OCI-LY7 (cell line): Measurements from ENCODE around the gene PIP5K1C. TPM values are rescaled to one million over a fixed set of nuclear protein-coding genes. Genes with fewer than 3 reads are reported as not detected.

Experiments used
- BruUV-seq: library from RNA; stranded (reverse); fragments of 400-500 nt; replicated peaks from 2 replicates; lab custom pipeline; 2021; lab: Mats Ljungman, UMichigan
- CTCF ChIA-PET: fragments of 300-600 bp; sonication (Branson Sonifier 250); formaldehyde crosslinking; loops from one replicate; lab custom pipeline; 2022; ENCODE audit warnings: antibody characterized with exemption; ENCODE audit not compliant: unreplicated experiment; lab: Charles Lee
- POLR2A ChIA-PET: fragments of 300-600 bp; sonication (Branson Sonifier 250); formaldehyde crosslinking; loops from one replicate; lab custom pipeline; 2022; ENCODE audit warnings: antibody characterized with exemption; lab: Charles Lee
- DNase-seq: peaks from one replicate; pipeline ENCODE4 v3.0.0-alpha.2; 2015; ENCODE audit warnings: low spot score
- H2AFZ ChIP-seq: fragments of 200-600 bp; sonication (generic), shearing (Covaris generic); 2 replicates; pipeline ENCODE4 v1.6.1; 2014; ENCODE audit warnings: mild to moderate bottlenecking, antibody characterized with exemption, low read length, moderate library complexity
- H3K27ac ChIP-seq: fragments of 200-600 bp; sonication (generic); 2 replicates; pipeline ENCODE4 v1.5.1; 2014; ENCODE audit warnings: mixed run types, low read depth, mild to moderate bottlenecking, moderate library complexity, low read length, inconsistent platforms; ENCODE audit not compliant: poor library complexity, severe bottlenecking
- H3K36me3 ChIP-seq: fragments of 200-600 bp; sonication (generic); 2 replicates; pipeline ENCODE4 v1.6.1; 2014; ENCODE audit warnings: mild to moderate bottlenecking, antibody characterized with exemption, low read length, moderate library complexity, mixed read lengths; ENCODE audit not compliant: insufficient read depth
- H3K4me1 ChIP-seq: fragments of 200-600 bp; sonication (generic); 2 replicates; pipeline ENCODE4 v1.5.1; 2014; ENCODE audit warnings: mild to moderate bottlenecking, low read length; ENCODE audit not compliant: insufficient read depth, poor library complexity, severe bottlenecking
- H3K4me2 ChIP-seq: fragments of 200-600 bp; sonication (generic); 2 replicates; pipeline ENCODE4 v1.6.1; 2014; ENCODE audit warnings: mild to moderate bottlenecking, low read length
- H3K4me3 ChIP-seq: fragments of 200-600 bp; sonication (generic); 2 replicates; pipeline ENCODE4 v1.5.1; 2014; ENCODE audit warnings: mild to moderate bottlenecking, low read depth, low read length; ENCODE audit not compliant: poor library complexity, severe bottlenecking
- H3K79me2 ChIP-seq: fragments of 200-600 bp; sonication (generic); 2 replicates; pipeline ENCODE4 v1.6.1; 2016; ENCODE audit warnings: low read depth, mild to moderate bottlenecking, low read length, moderate library complexity, mixed read lengths; ENCODE audit not compliant: insufficient read depth
- H3K9me2 ChIP-seq: fragments of 200-600 bp; sonication (generic); 2 replicates; pipeline ENCODE4 v1.6.1; 2016; ENCODE audit warnings: mild to moderate bottlenecking, low read length, mixed read lengths; ENCODE audit not compliant: insufficient read depth
- H3K9me3 ChIP-seq: fragments of 200-600 bp; sonication (generic); 2 replicates; pipeline ENCODE4 v1.6.1; 2014; ENCODE audit warnings: mild to moderate bottlenecking, mixed run types, low read length, mixed read lengths
- H4K20me1 ChIP-seq: fragments of 200-600 bp; sonication (generic); 2 replicates; pipeline ENCODE4 v1.6.1; 2014; ENCODE audit warnings: mild to moderate bottlenecking, antibody characterized with exemption, low read length, moderate library complexity, mixed read lengths; ENCODE audit not compliant: insufficient read depth
- EZH2phosphoT487 ChIP-seq: fragments of 200-600 bp; sonication (generic); IDR thresholded peaks from 2 replicates; pipeline ENCODE4 v1.6.1; 2018; ENCODE audit warnings: low read depth, borderline replicate concordance, mild to moderate bottlenecking, mixed run types, antibody characterized with exemption, low read length, moderate library complexity, mixed read lengths
- intact Hi-C: fragments of 100-400 bp; cut with micrococcal nuclease; formaldehyde crosslinking; loops from one replicate; pipeline ENCODE4 v1.10.0; 2022; ENCODE audit not compliant: unreplicated experiment
- total RNA-seq, 2 experiments: library from RNA; depleted of rRNA in 1 of 2; stranded (reverse); fragments of >200 nt in 1 of 2; shearing (Covaris generic) in 1 of 2; gene quantifications; 2 replicates each; pipeline ENCODE4 v1.2.3, GENCODE V29; 2014 to 2022
- TF ChIP-seq, protein P1 (sequence below): fragments of 200-600 bp; sonication (generic); conservative IDR thresholded peaks from 2 replicates; pipeline ENCODE4 v1.5.1; 2014; ENCODE audit warnings: mild to moderate bottlenecking, antibody characterized with exemption, low read length, moderate library complexity, mixed read lengths

PIP5K1C gene
- total RNA-seq, 2 experiments from 2014 or later: 7.6 to 15.1 TPM

DNA sequence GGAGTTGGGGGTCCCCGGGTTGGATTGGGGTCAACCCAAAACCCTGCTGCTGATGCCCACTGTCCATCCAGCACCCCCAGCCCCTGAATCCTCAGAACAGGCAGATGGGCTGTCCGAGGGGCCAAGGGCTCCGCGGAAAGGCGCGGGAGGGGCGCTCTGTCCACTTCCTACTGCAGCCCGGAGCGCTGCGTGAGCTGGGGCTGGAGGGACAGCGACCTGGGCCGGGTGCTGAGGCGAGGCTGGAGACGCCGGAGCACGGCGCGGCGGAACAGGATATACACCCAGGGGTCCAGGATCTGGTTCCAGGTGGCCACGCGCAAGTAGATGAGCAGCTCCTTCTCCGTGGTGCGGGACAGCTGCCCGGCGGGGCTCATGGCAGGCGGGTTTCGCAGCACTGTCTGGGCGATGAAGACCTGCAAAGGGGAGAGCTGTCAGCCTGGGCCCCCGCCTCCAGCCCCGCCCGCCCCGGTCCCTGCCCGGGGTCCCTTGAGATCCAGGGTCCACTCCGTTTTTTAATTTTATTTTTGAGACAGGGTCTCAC, 104.7 kb downstream of the PIP5K1C start:
- no TSS peak for BruUV-seq
- no peak overlapping the region for H2AFZ ChIP-seq
- ChIA-PET CTCF (no interaction called here), POLR2A (no interaction called here)
- no peaks in the 10 kb centered on the region for H4K20me1 ChIP-seq
- intact Hi-C loops: no loop called here
- no peaks in the 10 kb centered on the region for H3K4me1 ChIP-seq
- H3K79me2 ChIP-seq: no peaks in the 10 kb centered on the region
- no peak for TF ChIP-seq EZH2phosphoT487
- TF ChIP-seq, protein P1, sequence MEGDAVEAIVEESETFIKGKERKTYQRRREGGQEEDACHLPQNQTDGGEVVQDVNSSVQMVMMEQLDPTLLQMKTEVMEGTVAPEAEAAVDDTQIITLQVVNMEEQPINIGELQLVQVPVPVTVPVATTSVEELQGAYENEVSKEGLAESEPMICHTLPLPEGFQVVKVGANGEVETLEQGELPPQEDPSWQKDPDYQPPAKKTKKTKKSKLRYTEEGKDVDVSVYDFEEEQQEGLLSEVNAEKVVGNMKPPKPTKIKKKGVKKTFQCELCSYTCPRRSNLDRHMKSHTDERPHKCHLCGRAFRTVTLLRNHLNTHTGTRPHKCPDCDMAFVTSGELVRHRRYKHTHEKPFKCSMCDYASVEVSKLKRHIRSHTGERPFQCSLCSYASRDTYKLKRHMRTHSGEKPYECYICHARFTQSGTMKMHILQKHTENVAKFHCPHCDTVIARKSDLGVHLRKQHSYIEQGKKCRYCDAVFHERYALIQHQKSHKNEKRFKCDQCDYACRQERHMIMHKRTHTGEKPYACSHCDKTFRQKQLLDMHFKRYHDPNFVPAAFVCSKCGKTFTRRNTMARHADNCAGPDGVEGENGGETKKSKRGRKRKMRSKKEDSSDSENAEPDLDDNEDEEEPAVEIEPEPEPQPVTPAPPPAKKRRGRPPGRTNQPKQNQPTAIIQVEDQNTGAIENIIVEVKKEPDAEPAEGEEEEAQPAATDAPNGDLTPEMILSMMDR: no peak
- no peak for DNase-seq
- no peak overlapping the region for H3K4me3 ChIP-seq
- H3K9me3 ChIP-seq: no peaks in the 10 kb centered on the region; the same call in 1 of the 2 replicates
- H3K27ac ChIP-seq: no peak overlapping the region
- H3K4me2 ChIP-seq: no peak overlapping the region
- H3K9me2 ChIP-seq: no peaks in the 10 kb centered on the region
- H3K36me3 ChIP-seq: no peaks in the 10 kb centered on the region

DNA sequence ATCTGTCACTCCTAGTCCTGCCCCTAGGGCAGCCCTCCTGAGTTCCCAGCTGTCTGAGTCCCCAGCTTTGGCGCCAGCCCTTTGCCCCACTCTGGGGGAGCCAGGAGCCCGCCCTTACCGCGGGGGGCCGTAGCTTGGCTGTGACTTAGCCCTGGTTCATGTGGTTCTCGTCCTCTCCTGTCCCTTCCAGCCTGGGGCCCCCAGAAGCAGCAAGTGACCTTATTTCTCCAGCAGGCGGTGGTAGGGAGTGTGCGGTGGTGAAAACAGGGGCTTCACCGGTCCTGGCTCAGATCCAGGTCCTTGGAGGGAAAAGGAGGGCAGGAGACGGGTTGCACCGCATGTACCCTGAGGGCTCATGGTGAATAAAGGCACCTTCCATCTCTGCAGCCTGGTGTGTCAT, 107.1 kb downstream of the PIP5K1C start:
- Histone ChIP-seq H4K20me1 (no peaks in the 10 kb centered on the region), H3K4me3 (no peak overlapping the region), H3K79me2 (no peaks in the 10 kb centered on the region), H3K4me1 (no peaks in the 10 kb centered on the region), H3K4me2 (no peak overlapping the region), H3K36me3 (no peaks in the 10 kb centered on the region), H3K9me2 (no peaks in the 10 kb centered on the region), H2AFZ (no peak overlapping the region), H3K9me3 (no peaks in the 10 kb centered on the region; the same call in 1 of the 2 replicates), H3K27ac (no peak overlapping the region)
- intact Hi-C loops: no loop called here
- ChIA-PET POLR2A (no interaction called here), CTCF (no interaction called here)
- DNase-seq: no peak
- no TSS peak for BruUV-seq
- TF ChIP-seq, protein P1: no peak
- no peak for TF ChIP-seq EZH2phosphoT487

DNA sequence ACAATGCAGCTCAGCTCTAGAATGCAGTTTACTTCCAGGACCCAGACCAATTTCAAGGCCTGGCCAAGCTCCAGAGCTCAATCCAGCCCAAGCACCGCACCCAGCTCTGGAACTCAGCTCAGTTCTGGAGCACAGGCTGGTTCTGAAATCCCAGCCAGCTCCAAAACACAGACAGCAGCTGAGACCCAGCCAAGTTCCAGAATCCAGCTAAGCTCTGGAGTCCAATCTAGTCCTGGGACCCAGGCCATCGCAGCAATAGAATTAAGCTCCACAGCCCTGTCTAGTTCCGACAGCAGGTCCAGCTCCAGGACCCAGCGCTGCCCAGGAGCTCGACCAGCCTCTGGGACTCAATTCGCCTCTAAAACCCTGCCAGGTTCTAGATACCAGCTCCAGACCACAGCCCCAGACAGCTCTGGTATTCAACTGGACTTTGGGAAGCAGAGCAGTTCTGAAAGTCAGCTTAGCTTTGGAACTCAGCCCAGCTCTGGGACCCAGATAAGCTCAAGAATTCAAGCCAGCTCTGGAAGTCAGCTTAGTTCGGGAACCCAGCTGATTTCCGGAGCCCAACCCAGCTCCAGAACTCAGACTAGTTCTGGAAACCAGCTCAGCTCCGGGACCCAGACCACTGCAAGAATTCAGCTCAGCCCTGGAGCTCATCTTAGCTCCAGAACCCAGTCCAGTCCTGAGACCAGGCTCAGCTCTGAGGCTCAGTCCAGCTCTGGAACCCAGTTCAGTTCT, 108.2 kb downstream of the PIP5K1C start:
- intact Hi-C loops: no loop called here
- Histone ChIP-seq H3K9me3 (no peaks in the 10 kb centered on the region; the same call in 1 of the 2 replicates), H3K27ac (no peak overlapping the region), H3K36me3 (no peaks in the 10 kb centered on the region), H3K4me2 (no peak overlapping the region), H3K79me2 (no peaks in the 10 kb centered on the region), H3K4me3 (no peak overlapping the region), H2AFZ (no peak overlapping the region), H3K4me1 (no peaks in the 10 kb centered on the region), H4K20me1 (no peaks in the 10 kb centered on the region), H3K9me2 (no peaks in the 10 kb centered on the region)
- POLR2A ChIA-PET: interaction anchor here (0.5 to 0.6 kb wide), 2 partner anchors 10 to 1796 kb away, joined by 3 read pairs; no protein-coding TSS in a partner anchor
- DNase-seq: no peak
- BruUV-seq: no TSS peak
- CTCF ChIA-PET: no interaction called here
- no peak for TF ChIP-seq EZH2phosphoT487
- TF ChIP-seq, protein P1: no peak
